NCI-H2196 treated with DMSO at 0.1 percent for 48 hours (cell line): ENCODE measurements around the gene OR9Q1.
"Not testable (repeated sequence)": the region's sequence is repeated elsewhere in the genome, so short reads cannot be mapped to it uniquely, and the experiment has no call there.

Experiments
- DNase-seq: peaks from one replicate; lab custom pipeline; 2025; ENCODE audit not compliant: unreplicated experiment; lab: John Stamatoyannopoulos, UW

OR9Q1 gene

GRCh38 chr11:58127350-58127749 lies 103.7 kb downstream of the OR9Q1 start:
- DNase-seq: no peak

- no peak for DNase-seq
Measured at GRCh38 chr11:58133309-58134076, 109.8 kb downstream of the OR9Q1 start.

GRCh38 chr11:58134151-58134550 lies 110.5 kb downstream of the OR9Q1 start:
- no peak for DNase-seq

GRCh38 chr11:58135171-58135570 lies 111.5 kb downstream of the OR9Q1 start:
- DNase-seq: no peak

GRCh38 chr11:58142761-58143160 lies 119.1 kb downstream of the OR9Q1 start:
- no peak for DNase-seq

- DNase-seq: no peak
Measured at GRCh38 chr11:58152781-58153180, 129.1 kb downstream of the OR9Q1 start.

GRCh38 chr11:58164389-58164788 lies 140.7 kb downstream of the OR9Q1 start:
- no peak for DNase-seq

- no peak for DNase-seq
Measured at GRCh38 chr11:58164990-58165389, 141.3 kb downstream of the OR9Q1 start.

- no peak for DNase-seq
Measured at GRCh38 chr11:58165504-58166106, 141.9 kb downstream of the OR9Q1 start.

GRCh38 chr11:58177409-58178054 lies 153.9 kb downstream of the OR9Q1 start:
- no peak for DNase-seq

GRCh38 chr11:58178444-58178843 lies 154.8 kb downstream of the OR9Q1 start:
- DNase-seq: no peak

GRCh38 chr11:58179648-58180047 lies 156.0 kb downstream of the OR9Q1 start:
- DNase-seq: no peak

- DNase-seq: no peak
Measured at GRCh38 chr11:58186938-58187337, 163.3 kb downstream of the OR9Q1 start.

- DNase-seq: no peak
Measured at GRCh38 chr11:58188770-58189169, 165.1 kb downstream of the OR9Q1 start, which contains the start of gene OR9Q2. TSS of gene OR9Q2 (plus strand) at chr11:58189070. CDS start at chr11:58190491, 1,421 bp downstream.

GRCh38 chr11:58192229-58192628 lies 168.5 kb downstream of the OR9Q1 start:
- no peak for DNase-seq

GRCh38 chr11:58193391-58193790 lies 169.7 kb downstream of the OR9Q1 start:
- DNase-seq: no peak

GRCh38 chr11:58195939-58196338 lies 172.3 kb downstream of the OR9Q1 start:
- DNase-seq: no peak

GRCh38 chr11:58199271-58199670 lies 175.6 kb downstream of the OR9Q1 start:
- DNase-seq: no peak

- no peak for DNase-seq
Measured at GRCh38 chr11:58204042-58204441, 180.4 kb downstream of the OR9Q1 start, which contains the start of gene OR1S2. TSS of gene OR1S2 (minus strand) at chr11:58204142. CDS start at chr11:58204142, 0 bp downstream.

- DNase-seq: not testable (repeated sequence)
Measured at GRCh38 chr11:58212420-58212819, 188.7 kb downstream of the OR9Q1 start, which contains the start of gene OR1S1. TSS of gene OR1S1 (plus strand) at chr11:58212720.

- DNase-seq: no peak
Measured at GRCh38 chr11:58216476-58216875, 192.8 kb downstream of the OR9Q1 start.

- no peak for DNase-seq
Measured at GRCh38 chr11:58222721-58223120, 199.0 kb downstream of the OR9Q1 start.
